H1 (cell line): ENCODE measurements around the gene PREX1. TPM values are rescaled to one million over a fixed set of nuclear protein-coding genes. Genes with fewer than 3 reads are reported as not detected.

Experiments used
- CTCF ChIA-PET: fragments of 300-600 bp; sonication (Branson Sonifier 250); formaldehyde crosslinking; loops from one replicate; lab custom pipeline; 2021; ENCODE audit not compliant: partially characterized antibody; lab: Charles Lee
- POLR2A ChIA-PET: fragments of 300-600 bp; sonication (Branson Sonifier 250); formaldehyde crosslinking; loops from one replicate; lab custom pipeline; 2021; ENCODE audit warnings: inconsistent platforms; ENCODE audit not compliant: partially characterized antibody; lab: Charles Lee
- DNase-seq, 2 experiments: peaks; one replicate each; pipeline versions ENCODE4 v3.0.0 to v3.0.0-alpha.2; 2010 to 2022; ENCODE audit warnings: low spot score in 2 of 2, low read depth in 1 of 2, mixed read lengths in 1 of 2
- FAIRE-seq: peaks from 2 replicates; lab custom pipeline; 2011; peaks lifted over from hg19 to GRCh38; lab: Jason Lieb, UNC
- H2AFZ ChIP-seq: 2 replicates; pipeline ENCODE4 v1.8.1; 2012; ENCODE audit warnings: low read length, inconsistent platforms
- H2AK5ac ChIP-seq: 2 replicates; pipeline ENCODE4 v1.6.1; 2013; ENCODE audit warnings: low read depth, low read length
- H2BK120ac ChIP-seq: replicated peaks from 2 replicates; pipeline ENCODE3; 2013; ENCODE audit warnings: low read depth, low read length, inconsistent platforms
- H2BK12ac ChIP-seq: 2 replicates; pipeline ENCODE4 v1.6.1; 2013; ENCODE audit warnings: low read depth, low read length
- H2BK15ac ChIP-seq: 2 replicates; pipeline ENCODE4 v1.6.1; 2013; ENCODE audit warnings: low read length
- H2BK20ac ChIP-seq: 2 replicates; pipeline ENCODE4 v1.6.1; 2013; ENCODE audit warnings: low read length
- H2BK5ac ChIP-seq: 2 replicates; pipeline ENCODE4 v1.6.1; 2013; ENCODE audit warnings: low read depth, low read length
- H3K14ac ChIP-seq: 2 replicates; pipeline ENCODE4 v1.6.1; 2013; ENCODE audit warnings: inconsistent platforms; ENCODE audit not compliant: insufficient read length
- H3K18ac ChIP-seq: 2 replicates; pipeline ENCODE4 v1.6.1; 2013; ENCODE audit warnings: low read length; ENCODE audit errors: extremely low read depth
- H3K23ac ChIP-seq: 2 replicates; pipeline ENCODE4 v1.6.1; 2013; ENCODE audit warnings: inconsistent platforms; ENCODE audit not compliant: insufficient read length
- H3K23me2 ChIP-seq: 2 replicates; pipeline ENCODE4 v1.6.1; 2013; ENCODE audit warnings: low read depth, low read length
- H3K27ac ChIP-seq: 2 replicates; pipeline ENCODE4 v1.6.1; 2011; ENCODE audit warnings: low read depth, low read length, inconsistent platforms
- H3K27me3 ChIP-seq, 4 experiments: replicated peaks in 1 of 4; 1 replicate in 1 of 4; 2 replicates in 3 of 4; pipeline versions ENCODE4 v1.6.1 to v1.8.1; 2011 to 2013; ENCODE audit warnings: low read length in 3 of 4, mild to moderate bottlenecking in 3 of 4, inconsistent platforms in 2 of 4, mixed read lengths in 2 of 4, moderate library complexity in 1 of 4; ENCODE audit not compliant: control insufficient read depth in 3 of 4, insufficient read depth in 3 of 4; ENCODE audit errors: extremely low read depth in 1 of 4
- H3K36me3 ChIP-seq, 4 experiments: 2 replicates each; pipeline versions ENCODE4 v1.6.1 to v1.8.1; 2011 to 2013; ENCODE audit warnings: mild to moderate bottlenecking in 4 of 4, low read length in 3 of 4, moderate library complexity in 2 of 4, control low read depth in 1 of 4, inconsistent platforms in 1 of 4; ENCODE audit not compliant: insufficient read depth in 4 of 4, control insufficient read depth in 2 of 4
- H3K4ac ChIP-seq: replicated peaks from 2 replicates; pipeline ENCODE3; 2013; ENCODE audit warnings: low read length, low read depth, mixed read lengths, inconsistent platforms; ENCODE audit not compliant: insufficient read length
- H3K4me1 ChIP-seq, 4 experiments: replicated peaks in 1 of 4; 1 replicate in 1 of 4; 2 replicates in 3 of 4; pipeline versions ENCODE4 v1.6.1 to v1.8.1; 2011 to 2013; ENCODE audit warnings: low read length in 3 of 4, inconsistent platforms in 2 of 4, mixed read lengths in 1 of 4; ENCODE audit not compliant: insufficient read depth in 4 of 4, control insufficient read depth in 3 of 4
- H3K4me2 ChIP-seq, 2 experiments: 2 replicates each; pipeline versions ENCODE4 v1.6.1 to v1.8.1; 2011 to 2013; ENCODE audit warnings: low read depth in 2 of 2, low read length in 2 of 2, control low read depth in 1 of 2, inconsistent platforms in 1 of 2, mild to moderate bottlenecking in 1 of 2; ENCODE audit not compliant: insufficient read depth in 1 of 2
- H3K4me3 ChIP-seq, 4 experiments: fragments of 200-600, 300-600 bp in 1 of 4; sonication (generic), shearing (Covaris generic), sonication (Bioruptor Twin) in 1 of 4; 2 replicates each; pipeline versions ENCODE4 v1.5.1 to v1.8.1; 2011 to 2016; ENCODE audit warnings: low read length in 4 of 4, low read depth in 3 of 4, control low read depth in 2 of 4, inconsistent platforms in 2 of 4, mild to moderate bottlenecking in 2 of 4, mixed read lengths in 1 of 4, moderate library complexity in 1 of 4; ENCODE audit not compliant: insufficient read depth in 2 of 4; ENCODE audit errors: extremely low read depth in 1 of 4
- H3K56ac ChIP-seq: replicated peaks from 2 replicates; pipeline ENCODE3; 2013; ENCODE audit warnings: low read depth, mild to moderate bottlenecking, mixed read lengths, low read length, inconsistent platforms; ENCODE audit not compliant: insufficient read length
- H3K79me1 ChIP-seq: 2 replicates; pipeline ENCODE4 v1.6.1; 2013; ENCODE audit warnings: low read depth, low read length, control low read depth
- H3K79me2 ChIP-seq, 2 experiments: 2 replicates each; pipeline versions ENCODE4 v1.6.1 to v1.8.1; 2012 to 2013; ENCODE audit warnings: low read length in 2 of 2, mild to moderate bottlenecking in 2 of 2, inconsistent platforms in 1 of 2; ENCODE audit not compliant: insufficient read depth in 2 of 2, control insufficient read depth in 1 of 2
- H3K9ac ChIP-seq, 4 experiments: replicated peaks in 1 of 4; 1 replicate in 1 of 4; 2 replicates in 3 of 4; pipeline versions ENCODE4 v1.6.1 to v1.8.1; 2011 to 2013; ENCODE audit warnings: low read depth in 3 of 4, low read length in 3 of 4, control low read depth in 2 of 4, mild to moderate bottlenecking in 2 of 4, moderate library complexity in 2 of 4, inconsistent platforms in 1 of 4; ENCODE audit errors: extremely low read depth in 1 of 4
- H3K9me3 ChIP-seq, 2 experiments: 2 replicates each; pipeline versions ENCODE4 v1.6.1 to v1.8.1; 2012 to 2013; ENCODE audit warnings: mild to moderate bottlenecking in 2 of 2, moderate library complexity in 2 of 2, control low read depth in 1 of 2, inconsistent platforms in 1 of 2, low read depth in 1 of 2, low read length in 1 of 2, mixed read lengths in 1 of 2; ENCODE audit not compliant: insufficient read depth in 2 of 2
- H4K20me1 ChIP-seq, 2 experiments: replicated peaks in 1 of 2; 2 replicates each; pipeline versions ENCODE3 to v1.8.1; 2011 to 2013; ENCODE audit warnings: inconsistent platforms in 2 of 2, low read length in 2 of 2, mild to moderate bottlenecking in 1 of 2; ENCODE audit not compliant: insufficient read depth in 2 of 2, control insufficient read depth in 1 of 2
- H4K5ac ChIP-seq: 2 replicates; pipeline ENCODE4 v1.6.1; 2013; ENCODE audit warnings: low read length, low read depth, mixed read lengths, inconsistent platforms; ENCODE audit not compliant: insufficient read length
- H4K8ac ChIP-seq: 2 replicates; pipeline ENCODE4 v1.8.0; 2013; ENCODE audit warnings: mild to moderate bottlenecking, moderate library complexity, low read length, inconsistent platforms; ENCODE audit not compliant: insufficient read depth; ENCODE audit errors: extremely low read depth
- H4K91ac ChIP-seq: replicated peaks from 2 replicates; pipeline ENCODE3; 2013; ENCODE audit warnings: low read length, mixed read lengths, inconsistent platforms; ENCODE audit not compliant: insufficient read length
- CHD2 ChIP-seq: IDR thresholded peaks from 2 replicates; pipeline ENCODE4 v1.6.1; 2012; ENCODE audit warnings: low read length, improper control_type of control experiment
- CREB1 ChIP-seq: IDR thresholded peaks from 2 replicates; pipeline ENCODE4 v1.6.1; 2012; ENCODE audit warnings: inconsistent platforms
- GABPA ChIP-seq: IDR thresholded peaks from 2 replicates; pipeline ENCODE4 v1.6.1; 2011; ENCODE audit warnings: mild to moderate bottlenecking, low read length, moderate library complexity, borderline replicate concordance; ENCODE audit not compliant: insufficient read depth
- GTF2F1 ChIP-seq: IDR thresholded peaks from 2 replicates; pipeline ENCODE4 v1.6.1; 2012; ENCODE audit warnings: low read depth, low read length, improper control_type of control experiment, borderline replicate concordance
- HDAC2 ChIP-seq, 2 experiments: fragments of 300-600 bp in 1 of 2; sonication (generic) in 1 of 2; IDR thresholded peaks; 2 replicates each; pipeline ENCODE4 v1.6.1; 2011 to 2012; ENCODE audit warnings: low read depth in 2 of 2, low read length in 2 of 2, mild to moderate bottlenecking in 2 of 2, moderate library complexity in 2 of 2, borderline replicate concordance in 1 of 2, inconsistent platforms in 1 of 2
- KDM1A ChIP-seq: fragments of 200-600, 300-600 bp; sonication (generic); IDR thresholded peaks from 2 replicates; pipeline ENCODE4 v1.7.1; 2016; ENCODE audit warnings: mild to moderate bottlenecking, low read length, borderline replicate concordance
- NRF1 ChIP-seq: IDR thresholded peaks from 2 replicates; pipeline ENCODE4 v1.6.1; 2011; ENCODE audit warnings: mild to moderate bottlenecking, low read depth, low read length, improper control_type of control experiment
- POLR2AphosphoS5 ChIP-seq: IDR thresholded peaks from 2 replicates; pipeline ENCODE4 v1.6.1; 2011; ENCODE audit warnings: low read depth, low read length
- SAP30 ChIP-seq: fragments of 300-600 bp; sonication (generic); IDR thresholded peaks from 2 replicates; pipeline ENCODE4 v1.7.1; 2012; ENCODE audit warnings: low read length, moderate library complexity, mild to moderate bottlenecking, inconsistent platforms; ENCODE audit not compliant: insufficient read depth, insufficient replicate concordance
- SIX5 ChIP-seq: IDR thresholded peaks from 2 replicates; pipeline ENCODE4 v1.6.1; 2011; ENCODE audit warnings: mild to moderate bottlenecking, low read depth, low read length
- SRF ChIP-seq: IDR thresholded peaks from 2 replicates; pipeline ENCODE4 v1.6.1; 2011; ENCODE audit warnings: mild to moderate bottlenecking, low read depth, low read length, moderate library complexity
- TAF1 ChIP-seq: IDR thresholded peaks from 2 replicates; pipeline ENCODE4 v1.6.1; 2011; ENCODE audit warnings: mild to moderate bottlenecking, low read depth, low read length
- YY1 ChIP-seq: IDR thresholded peaks from 2 replicates; pipeline ENCODE4 v1.6.1; 2011; ENCODE audit warnings: low read depth, mild to moderate bottlenecking, low read length
- WGBS, 2 experiments: shearing (Covaris generic) in 1 of 2; methylation state at CpG; one replicate each; pipeline versions ENCODE4 v1.1.6 to v1.1.7; 2013 to 2015; ENCODE audit warnings: low lambda C conversion rate in 2 of 2, mixed read lengths in 2 of 2, inconsistent platforms in 1 of 2, low coverage in 1 of 2, missing lambda C conversion rate in 1 of 2; ENCODE audit not compliant: insufficient replicate concordance in 2 of 2, insufficient coverage in 1 of 2, insufficient read length in 1 of 2; ENCODE audit errors: extremely low coverage in 1 of 2, missing lambda C conversion rate in 1 of 2; 5-methylcytosine and 5-hydroxymethylcytosine counted together
- polyA plus RNA-seq, 7 experiments: library from polyadenylated mRNA; depleted of rRNA in 3 of 7; stranded (reverse) in 5 of 7; unstranded in 2 of 7; fragments of >200 nt in 5 of 7; fragments of 200-250 nt in 2 of 7; gene quantifications; 1 replicate in 5 of 7; 2 replicates in 1 of 7; 4 replicates in 1 of 7; pipeline versions ENCODE4 v1.2.1 to v1.2.3, GENCODE V29; 2011 to 2013; ENCODE audit warnings: missing spikeins in 2 of 7, mixed read lengths in 2 of 7
- total RNA-seq: library from RNA; stranded (reverse); fragmentation: NEBNext Ultra II Directional; extraction: Animal tissue kit (Norgen Biotek cat#: 25700); gene quantifications from 2 replicates; pipeline ENCODE4 v1.2.1, GENCODE V29; 2021
- TF ChIP-seq, protein P1 (sequence below): IDR thresholded peaks from 2 replicates; pipeline ENCODE4 v1.6.1; 2012; ENCODE audit warnings: inconsistent platforms

Gene PREX1
- total and polyA plus RNA-seq, 2 of the 8 experiments (the other 6 are each of a cell fraction or from before 2014, with no cell fraction given), result 10.7 to 12.8 TPM

DNA sequence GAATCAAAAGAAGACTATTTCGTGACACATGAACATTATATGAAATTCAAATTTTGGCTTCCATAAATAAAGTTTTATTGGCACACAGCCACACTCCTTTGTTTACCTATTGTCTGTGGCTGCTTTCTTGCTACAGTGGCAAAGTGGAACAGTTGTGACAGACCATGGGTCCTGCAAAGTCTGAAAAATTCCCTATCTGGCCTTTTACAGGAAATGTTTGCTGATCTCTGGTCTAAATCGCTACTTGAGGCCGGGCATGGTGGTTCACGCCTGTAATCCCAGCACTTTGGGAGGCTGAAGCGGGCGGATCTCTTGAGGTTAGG, 23.1 kb upstream of the PREX1 start:
- no peak for FAIRE-seq

More for the DNA sequence above, 23.1 kb upstream of the PREX1 start:
- no peak overlapping the region for H3K9ac ChIP-seq
- H3K14ac ChIP-seq, result no peak overlapping the region
- H3K9me3 ChIP-seq, result no peaks in the 10 kb centered on the region
- H2BK15ac ChIP-seq, result no peak overlapping the region
- H3K79me2 ChIP-seq, result no peaks in the 10 kb centered on the region
- H3K23ac ChIP-seq, result no peak overlapping the region
- H2BK120ac ChIP-seq, result no peak overlapping the region
- H2AFZ ChIP-seq, result no peak overlapping the region
- H2BK5ac ChIP-seq, result no peak overlapping the region
- no peaks in the 10 kb centered on the region for H3K36me3 ChIP-seq
- H3K4me2 ChIP-seq, result no peak overlapping the region
- no peaks in the 10 kb centered on the region for H3K23me2 ChIP-seq
- H3K27ac ChIP-seq, result no peak overlapping the region
- peaks cover 0 to 13% (median under 1%) of the 10 kb centered on the region in 4 experiments; a peak in 4 of 7 replicates for H3K4me1 ChIP-seq
- no peaks in the 10 kb centered on the region for H4K20me1 ChIP-seq
- TF ChIP-seq, protein P1, sequence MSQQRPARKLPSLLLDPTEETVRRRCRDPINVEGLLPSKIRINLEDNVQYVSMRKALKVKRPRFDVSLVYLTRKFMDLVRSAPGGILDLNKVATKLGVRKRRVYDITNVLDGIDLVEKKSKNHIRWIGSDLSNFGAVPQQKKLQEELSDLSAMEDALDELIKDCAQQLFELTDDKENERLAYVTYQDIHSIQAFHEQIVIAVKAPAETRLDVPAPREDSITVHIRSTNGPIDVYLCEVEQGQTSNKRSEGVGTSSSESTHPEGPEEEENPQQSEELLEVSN, result no peak
- TF ChIP-seq KDM1A, result no peak
- TF ChIP-seq SAP30, result no peak
- TF ChIP-seq SRF, result no peak
- no peak for TF ChIP-seq NRF1
- no peak for TF ChIP-seq GTF2F1
- TF ChIP-seq GABPA, result no peak
- TF ChIP-seq CREB1, result no peak
- no peak for TF ChIP-seq TAF1
- no peak for TF ChIP-seq CHD2
- TF ChIP-seq YY1, result no peak
- TF ChIP-seq SIX5, result no peak
- TF ChIP-seq HDAC2 (IDR thresholded peaks at IDR 0.05; ENCODE audit: borderline replicate concordance in 1 of 2, low read depth in 2 of 2, low read length in 2 of 2), result no peak
- TF ChIP-seq POLR2AphosphoS5, result no peak
- no peak overlapping the region for H4K8ac ChIP-seq
- H3K79me1 ChIP-seq, result no peaks in the 10 kb centered on the region
- no peak overlapping the region for H4K5ac ChIP-seq
- no peak for DNase-seq
- no peaks in the 10 kb centered on the region for H3K27me3 ChIP-seq
- H2BK12ac ChIP-seq, result no peak overlapping the region
- H2AK5ac ChIP-seq, result no peak overlapping the region
- 88% methylated on average over 6 of the region's 6 CpGs; no CpG with 5 or more reads in 1 of the 2 experiments for WGBS, 2 experiments
- ChIA-PET POLR2A (interaction anchor here (1.2 kb wide), 1 partner anchor 24 kb away, joined by 5 read pairs; the partner anchor contains the start of gene PREX1), CTCF (interaction anchor here (0.6 to 2.4 kb wide), 2 partner anchors 21 to 194 kb away, joined by 3 to 17 read pairs; no protein-coding TSS in a partner anchor)
- H3K18ac ChIP-seq, result no peak overlapping the region
- H2BK20ac ChIP-seq, result no peak overlapping the region
- no peak overlapping the region for H3K4me3 ChIP-seq
- no peak overlapping the region for H4K91ac ChIP-seq
- H3K4ac ChIP-seq, result no peak overlapping the region
- no peak overlapping the region for H3K56ac ChIP-seq
